ENCODE measurements around the gene CAND2.
"Not testable (repeated sequence)": the region's sequence is repeated elsewhere in the genome, so short reads cannot be mapped to it uniquely, and the experiment has no call there.

The CAND2 gene

GRCh38 chr3:12780751-12781150, 15.7 kb upstream of the CAND2 start:
- peak overlapping the region in 1 of 3 experiments; percentile 17 for H3K4me3 Mint-ChIP-seq
- peak overlapping the region; percentile 61 to 84 (median 73) for H3K27ac Mint-ChIP-seq
- no peak for TF ChIP-seq CTCF (IDR thresholded peaks at IDR 0.05; ENCODE audit: unreplicated experiment in 3 of 3)
- H3K4me1 Mint-ChIP-seq, result peaks cover 33% of the 10 kb centered on the region
- no peaks in the 10 kb centered on the region for H3K36me3 Mint-ChIP-seq (ENCODE audit: low read depth)
- H3K27me3 Mint-ChIP-seq (ENCODE audit: low read depth), result peaks cover 3% of the 10 kb centered on the region
- H3K9me3 Mint-ChIP-seq, result peaks cover 3% of the 10 kb centered on the region

DNA sequence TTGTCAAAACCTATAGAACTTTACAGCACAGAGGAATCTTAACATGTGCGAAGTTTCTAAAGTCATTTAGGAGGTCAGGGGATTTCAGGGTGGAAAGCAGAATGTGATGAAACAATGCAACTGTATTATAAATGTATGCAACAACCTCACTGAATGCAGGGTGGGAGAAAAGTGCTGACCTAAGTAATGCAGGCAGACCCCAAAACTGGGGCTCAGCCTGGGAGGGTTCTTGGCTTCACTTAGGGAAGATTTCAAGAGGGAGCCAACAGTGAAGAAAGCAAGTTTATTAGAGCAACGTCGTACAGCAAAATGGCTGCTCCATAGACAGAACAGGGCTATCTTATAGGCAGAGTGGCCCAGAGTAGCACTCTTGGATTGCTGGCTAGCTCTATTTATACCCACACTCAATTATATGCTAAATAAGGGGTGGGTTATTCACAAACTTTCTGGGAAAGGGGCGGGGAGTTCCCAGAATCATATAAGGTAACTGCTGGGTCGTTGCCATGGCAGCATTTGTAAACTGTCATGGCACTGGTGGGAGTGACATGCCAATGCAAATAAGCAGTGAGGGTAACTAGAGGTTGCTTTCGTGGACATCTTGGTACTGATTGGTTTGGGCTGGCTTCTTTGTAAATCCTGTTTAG, 14.2 kb upstream of the CAND2 start:
- Mint-ChIP-seq H3K4me1 (peaks cover 29% of the 10 kb centered on the region), H3K4me3 (no peak overlapping the region), H3K27me3 (ENCODE audit: low read depth) (peaks cover 9% of the 10 kb centered on the region), H3K9me3 (no peaks in the 10 kb centered on the region), H3K36me3 (ENCODE audit: low read depth) (no peaks in the 10 kb centered on the region), H3K27ac (peak overlapping the region; percentile 14 to 84 (median 80))
- TF ChIP-seq CTCF (IDR thresholded peaks at IDR 0.05; ENCODE audit: unreplicated experiment in 3 of 3), result no peak

GRCh38 chr3:12785096-12785495, 11.4 kb upstream of the CAND2 start:
- Mint-ChIP-seq H3K9me3 (no peaks in the 10 kb centered on the region), H3K27me3 (ENCODE audit: low read depth) (peaks cover 8% of the 10 kb centered on the region), H3K4me1 (peaks cover 22% of the 10 kb centered on the region), H3K36me3 (ENCODE audit: low read depth) (no peaks in the 10 kb centered on the region), H3K4me3 (no peak overlapping the region), H3K27ac (no peak overlapping the region)
- TF ChIP-seq CTCF (IDR thresholded peaks at IDR 0.05; ENCODE audit: unreplicated experiment in 3 of 3), result no peak

DNA sequence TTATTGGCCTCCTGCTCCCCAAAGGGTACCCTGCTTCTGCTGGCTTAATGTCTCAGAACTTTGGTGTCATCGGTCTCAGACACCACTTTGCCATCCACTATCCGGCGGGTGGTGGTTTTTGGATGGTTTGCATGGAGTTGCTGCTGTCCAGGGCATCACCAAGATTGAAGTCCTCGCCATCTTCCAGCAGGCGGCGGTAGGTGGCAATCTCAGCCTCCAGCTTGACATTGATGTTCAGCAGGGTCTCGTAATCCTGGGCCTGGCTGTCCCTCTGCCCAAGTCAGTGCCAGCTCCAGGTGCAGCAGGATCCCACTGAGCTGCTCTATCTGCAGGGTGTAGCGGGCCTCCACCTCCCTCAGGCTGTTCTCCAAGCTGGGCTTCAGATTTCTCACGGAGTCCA, 9.1 kb upstream of the CAND2 start:
- H3K4me1 Mint-ChIP-seq; H3K36me3 Mint-ChIP-seq (ENCODE audit: low read depth); H3K4me3 Mint-ChIP-seq; H3K27ac Mint-ChIP-seq; H3K9me3 Mint-ChIP-seq; H3K27me3 Mint-ChIP-seq (ENCODE audit: low read depth): not testable (repeated sequence)
- TF ChIP-seq CTCF (IDR thresholded peaks at IDR 0.05; ENCODE audit: unreplicated experiment in 3 of 3), result peak in 2 of 3 experiments; percentile 18 to 52

- H3K36me3 Mint-ChIP-seq (ENCODE audit: low read depth); H3K4me3 Mint-ChIP-seq; H3K4me1 Mint-ChIP-seq; H3K27ac Mint-ChIP-seq; H3K9me3 Mint-ChIP-seq: not testable (repeated sequence)
- H3K27me3 Mint-ChIP-seq (ENCODE audit: low read depth), result peaks cover 12% of the 10 kb centered on the region
Measured at GRCh38 chr3:12787967-12788690, 8.4 kb upstream of the CAND2 start.

GRCh38 chr3:12791430-12791829, 5.0 kb upstream of the CAND2 start:
- H3K27me3 Mint-ChIP-seq (ENCODE audit: low read depth), result peaks cover 17% of the 10 kb centered on the region
- no peaks in the 10 kb centered on the region for H3K4me1 Mint-ChIP-seq
- H3K27ac Mint-ChIP-seq, result no peak overlapping the region
- no peaks in the 10 kb centered on the region for H3K9me3 Mint-ChIP-seq
- TF ChIP-seq CTCF (IDR thresholded peaks at IDR 0.05; ENCODE audit: unreplicated experiment in 3 of 3), result no peak
- H3K4me3 Mint-ChIP-seq, result no peak overlapping the region
- no peaks in the 10 kb centered on the region for H3K36me3 Mint-ChIP-seq (ENCODE audit: low read depth)
